ENCODE results near the gene PTGIR.
A peak's percentile ranks its signal among the peaks of the same experiment; 100 is the strongest.

The PTGIR gene

DNA sequence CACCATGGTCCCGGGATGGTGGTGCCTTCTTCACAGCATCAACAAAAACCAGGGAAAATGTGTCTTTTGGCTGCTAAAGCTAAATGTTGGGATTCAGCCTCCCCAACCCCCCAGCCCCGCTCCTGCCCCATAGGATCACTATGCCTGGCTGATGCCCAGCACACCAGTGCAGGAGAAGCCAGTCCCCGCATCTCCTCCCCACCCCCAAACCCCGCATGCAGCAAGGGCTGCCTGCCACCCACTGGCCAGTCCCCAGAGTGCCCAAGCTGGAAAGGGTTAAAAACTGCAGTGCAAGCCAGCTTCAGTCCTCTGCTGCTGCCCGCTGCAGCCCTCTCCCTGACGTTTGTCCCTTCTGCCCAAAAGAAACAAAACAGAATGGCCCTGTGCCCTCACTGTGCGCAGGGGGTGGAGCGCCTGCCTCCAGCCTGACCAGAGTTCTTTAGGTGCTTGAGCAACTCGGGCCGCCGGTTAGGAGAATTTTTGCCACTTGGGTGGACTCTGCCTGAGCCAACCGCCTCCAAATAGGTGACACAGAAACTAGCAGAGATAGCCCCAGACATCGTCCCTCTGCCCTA lies 20.0 kb downstream of the PTGIR start:
- no peak for DNase-seq
- no peaks in the 10 kb centered on the region for H3K27me3 Mint-ChIP-seq
- no peak overlapping the region for H3K4me3 Mint-ChIP-seq
- peak overlapping the region; percentile 20 for H3K27ac Mint-ChIP-seq
- peaks cover 0 to under 1% of the 10 kb centered on the region in 2 donors for H3K9me3 Mint-ChIP-seq
- peaks cover 47 to 60% of the 10 kb centered on the region in 2 donors for H3K36me3 Mint-ChIP-seq
- H3K4me1 Mint-ChIP-seq: peaks cover 32 to 37% of the 10 kb centered on the region in 2 donors
- no peak for ATAC-seq (replicated peaks)

DNA sequence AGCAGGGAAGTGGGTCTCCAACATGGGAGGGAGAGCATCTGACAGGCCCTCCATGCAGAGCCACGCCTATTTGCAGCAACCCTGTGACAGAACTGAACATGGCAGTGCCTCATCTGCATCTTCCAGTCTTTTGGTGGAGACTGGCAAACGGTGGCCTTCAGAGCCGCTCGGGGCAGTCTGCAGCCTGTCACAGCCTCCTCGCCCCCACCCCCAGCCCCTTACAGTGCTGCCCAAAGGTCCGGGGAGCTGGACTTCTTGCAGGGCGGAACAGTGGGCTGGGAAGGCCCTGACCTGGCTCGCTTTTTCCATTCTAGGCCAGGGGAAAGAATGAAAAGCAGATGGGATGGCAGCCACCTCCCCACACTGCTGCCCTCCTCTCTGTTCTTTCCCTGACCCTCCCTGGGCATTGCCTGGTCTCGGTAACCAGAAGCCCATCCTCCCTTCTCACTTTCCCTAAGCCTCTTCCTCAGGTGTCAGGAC lies 21.1 kb downstream of the PTGIR start:
- Mint-ChIP-seq H3K36me3 (peaks cover 39 to 50% of the 10 kb centered on the region in 2 donors), H3K27me3 (no peaks in the 10 kb centered on the region), H3K4me3 (peak overlapping the region; percentile 96 to 99), H3K9me3 (peaks cover 2 to 4% of the 10 kb centered on the region in 2 donors), H3K4me1 (peaks cover 29 to 40% of the 10 kb centered on the region in 2 donors), H3K27ac (no peak overlapping the region)
- ATAC-seq (replicated peaks) (no peak), DNase-seq (no peak)

DNA sequence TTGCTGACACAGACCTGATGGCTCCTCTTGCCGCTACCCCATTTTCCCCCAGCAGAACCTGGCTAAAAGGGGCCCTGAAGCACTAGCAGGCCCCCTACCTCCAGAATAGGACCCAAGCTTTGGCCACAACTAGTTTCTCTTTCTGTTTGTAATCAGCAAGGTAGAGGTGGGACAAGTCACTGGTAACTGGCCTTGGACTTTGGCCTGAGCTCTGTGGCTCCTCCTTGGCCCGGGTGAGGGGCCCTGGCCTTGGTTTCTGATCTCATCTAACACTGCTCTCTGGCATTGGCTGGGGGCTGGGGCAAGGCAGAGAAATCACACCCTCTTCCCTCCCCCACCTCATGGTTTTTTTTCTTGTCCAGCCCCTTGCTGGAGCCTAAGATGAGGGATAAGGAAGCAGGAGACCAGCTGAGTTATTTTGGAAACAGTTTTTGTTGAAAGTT lies 21.7 kb downstream of the PTGIR start:
- Mint-ChIP-seq H3K36me3 (peaks cover 37 to 49% of the 10 kb centered on the region in 2 donors), H3K27me3 (no peaks in the 10 kb centered on the region), H3K9me3 (peaks cover 7 to 8% of the 10 kb centered on the region in 2 donors), H3K4me3 (peak overlapping the region; percentile 96 to 99), H3K4me1 (peaks cover 29 to 40% of the 10 kb centered on the region in 2 donors), H3K27ac (peak overlapping the region; percentile 81)
- DNase-seq (no peak), ATAC-seq (replicated peaks) (no peak)

DNA sequence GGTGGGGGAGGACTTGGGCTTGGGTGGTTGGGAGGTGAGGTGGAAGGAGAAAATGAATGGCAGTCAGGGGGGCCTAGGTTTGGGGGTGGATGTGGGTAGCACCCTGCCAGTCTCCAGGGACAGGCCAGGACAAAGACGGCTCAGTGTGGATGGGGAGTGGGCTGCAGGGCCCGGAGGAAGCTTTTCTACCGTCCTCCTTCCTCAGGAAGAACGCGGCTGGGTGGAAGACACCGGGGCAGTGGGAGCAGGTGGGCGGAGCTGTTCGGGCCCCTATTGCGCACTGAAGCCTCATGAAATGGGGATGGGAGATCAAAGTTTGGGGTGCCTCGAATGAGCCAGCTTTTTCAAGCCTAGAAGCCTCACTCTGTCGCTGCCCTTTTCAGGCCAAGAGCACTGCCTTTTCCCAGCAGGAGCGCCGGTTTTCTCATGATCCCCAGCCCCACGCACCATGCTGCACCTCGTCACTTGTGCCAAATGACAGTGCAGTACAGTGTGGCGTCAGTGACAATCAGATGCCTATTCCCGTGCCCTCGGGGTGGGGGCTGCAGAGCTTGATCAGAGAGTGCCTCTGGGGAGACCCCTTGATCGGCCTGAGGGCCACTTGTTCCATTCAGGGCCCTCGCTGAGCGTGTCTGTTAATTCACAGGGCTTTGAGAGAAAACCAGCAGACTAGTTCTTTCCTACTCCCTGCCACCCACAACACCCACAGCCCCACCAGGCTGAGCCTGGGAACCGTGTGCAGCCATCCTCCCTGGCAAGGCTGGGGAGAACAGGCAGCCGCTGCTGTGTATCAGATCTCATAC lies 22.3 kb downstream of the PTGIR start:
- Mint-ChIP-seq H3K27me3 (no peaks in the 10 kb centered on the region), H3K4me1 (peaks cover 29 to 40% of the 10 kb centered on the region in 2 donors), H3K9me3 (peaks cover 10% of the 10 kb centered on the region in 2 donors), H3K36me3 (peaks cover 31 to 45% of the 10 kb centered on the region in 2 donors), H3K4me3 (peak overlapping the region; percentile 96 to 99), H3K27ac (peak overlapping the region; percentile 93)
- no peak for ATAC-seq (replicated peaks)
- DNase-seq: no peak

DNA sequence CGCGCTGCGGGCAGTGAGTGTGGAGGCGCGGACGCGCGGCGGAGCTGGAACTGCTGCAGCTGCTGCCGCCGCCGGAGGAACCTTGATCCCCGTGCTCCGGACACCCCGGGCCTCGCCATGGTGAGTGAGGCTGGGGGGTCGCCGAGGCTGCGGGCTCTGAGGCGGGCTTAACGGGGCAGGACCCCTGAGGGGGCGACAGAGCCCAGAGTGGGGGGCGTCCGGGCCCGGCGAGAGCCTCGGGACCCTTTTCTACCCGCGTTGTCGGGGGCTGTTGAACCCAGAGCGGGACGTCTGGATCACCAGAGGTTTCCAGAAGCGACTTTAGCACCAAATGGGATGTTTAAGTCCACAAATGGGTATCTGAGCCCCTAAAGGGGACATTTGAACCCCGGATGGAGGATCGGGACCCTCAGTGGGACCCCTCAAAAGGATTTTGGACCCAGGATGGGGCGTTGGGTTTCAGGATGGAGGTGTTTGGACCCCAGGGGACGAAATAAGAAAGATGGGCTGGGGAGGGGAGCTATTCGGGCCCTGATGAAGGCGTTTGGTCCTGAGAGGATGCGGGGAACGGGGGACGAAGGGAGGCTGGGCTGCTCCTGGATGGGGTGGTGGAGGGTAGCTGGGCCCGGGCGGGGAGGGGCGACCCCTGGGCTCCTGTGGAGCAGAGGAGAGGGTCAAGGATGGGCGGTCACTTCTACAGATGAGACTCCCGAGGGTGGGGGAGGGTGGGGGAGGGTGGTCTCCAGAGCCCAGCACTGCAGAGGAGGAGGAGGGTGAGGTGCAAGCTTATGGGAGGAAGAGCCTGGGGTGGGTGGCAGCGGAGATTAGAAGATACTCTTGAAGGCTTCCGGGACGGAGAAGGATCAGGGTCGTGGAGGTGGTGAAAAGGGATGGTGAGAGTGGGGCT lies 23.3 kb downstream of the PTGIR start, which contains the start of gene CALM3:
CALM3 (plus strand) TSS at position 13 of the 907 bp plus-strand sequence; CDS start at position 118, 105 bp downstream.
- DNase-seq: no peak

DNA sequence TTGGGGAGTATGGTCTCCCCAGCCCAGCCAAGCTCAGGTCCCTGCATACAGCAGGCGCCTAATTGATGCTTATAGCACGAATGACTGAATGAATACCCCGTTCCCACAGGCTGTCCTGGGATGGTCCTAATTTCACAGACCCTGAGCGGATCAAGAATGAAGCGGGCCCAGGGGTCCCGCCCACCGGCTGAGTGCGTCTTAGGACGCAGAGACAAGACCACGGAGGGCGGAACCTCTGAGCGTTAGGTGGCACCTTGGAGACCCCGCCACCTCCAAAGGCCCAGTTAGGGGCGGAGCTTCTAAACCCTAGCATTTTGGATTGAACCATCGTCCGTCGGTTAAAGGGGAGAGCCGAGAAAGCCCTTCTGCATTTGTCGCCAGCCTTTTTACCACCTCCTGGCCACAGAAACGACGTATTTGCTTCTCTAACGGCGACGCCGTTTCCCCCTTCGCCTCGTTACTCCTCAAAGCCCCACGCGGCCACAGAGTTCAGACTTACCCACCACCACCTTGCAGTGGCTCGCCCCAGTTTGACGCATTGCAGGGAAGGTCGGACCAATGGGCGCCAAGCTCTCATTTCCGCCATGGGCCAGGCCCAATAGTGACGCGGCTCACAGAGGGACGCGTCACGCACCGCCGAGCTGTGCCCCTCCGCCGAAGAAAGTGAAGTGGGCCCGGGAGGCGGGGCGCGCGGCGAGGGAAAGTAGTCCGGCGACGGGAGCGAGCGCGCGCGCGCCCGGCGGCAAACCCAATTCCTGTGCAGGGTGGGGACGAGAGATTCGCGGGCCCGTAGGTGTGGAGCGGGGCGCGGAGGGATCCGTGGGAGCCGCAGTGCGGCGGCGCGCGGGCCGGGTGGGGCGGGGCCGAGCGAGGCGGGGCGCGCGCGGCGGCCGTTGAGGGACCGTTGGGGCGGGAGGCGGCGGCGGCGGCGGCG lies 24.2 kb downstream of the PTGIR start:
- Mint-ChIP-seq H3K4me3 (peak overlapping the region; percentile 96 to 99), H3K27me3 (no peaks in the 10 kb centered on the region), H3K36me3 (peaks cover 16 to 29% of the 10 kb centered on the region in 2 donors), H3K4me1 (peaks cover 24 to 35% of the 10 kb centered on the region in 2 donors), H3K9me3 (peaks cover 10% of the 10 kb centered on the region in 2 donors), H3K27ac (peak overlapping the region; percentile 100)
- ATAC-seq (replicated peaks): peak; percentile 88 to 89
- DNase-seq: peak; percentile 95

More for the DNA sequence above, 23.3 kb downstream of the PTGIR start, which contains the start of gene CALM3:
- Mint-ChIP-seq H3K4me1 (peaks cover 29 to 40% of the 10 kb centered on the region in 2 donors), H3K27me3 (no peaks in the 10 kb centered on the region), H3K36me3 (peaks cover 24 to 35% of the 10 kb centered on the region in 2 donors), H3K4me3 (peak within 1 kb of the TSS; percentile 96 to 99), H3K9me3 (peaks cover 10% of the 10 kb centered on the region in 2 donors), H3K27ac (peak within 1 kb of the TSS; percentile 100)
- no peak for ATAC-seq (replicated peaks)

DNA sequence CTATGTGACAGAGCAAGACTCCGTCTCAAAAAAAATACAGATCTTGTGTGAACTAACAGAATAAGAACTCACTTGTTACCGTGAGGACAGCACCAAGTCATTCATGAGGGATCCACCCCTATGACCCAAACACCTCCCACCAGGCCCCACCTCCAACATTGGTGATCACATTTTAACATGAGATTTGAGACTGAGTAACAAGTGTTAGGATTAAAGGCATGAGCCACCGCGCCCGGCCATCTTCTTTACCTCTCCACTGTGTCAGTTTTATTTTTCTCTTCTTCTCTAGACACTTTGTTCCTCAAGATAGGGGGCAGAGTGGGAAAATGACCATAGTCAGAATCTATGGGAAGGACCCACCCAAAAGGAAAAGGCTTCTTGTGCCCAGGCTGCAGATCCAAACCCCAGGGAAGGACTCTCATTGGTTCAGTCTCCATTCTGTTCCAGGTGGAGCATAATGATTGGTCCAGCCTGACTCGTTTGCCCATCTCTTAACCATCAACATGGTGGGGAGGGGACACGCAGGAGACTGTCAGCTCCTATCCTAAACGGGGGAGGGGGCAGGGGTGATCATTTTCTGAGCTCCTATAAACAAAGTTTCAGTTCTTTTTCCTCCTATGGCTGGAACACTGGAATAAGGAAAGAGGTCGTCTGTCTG lies 25.0 kb downstream of the PTGIR start:
- Mint-ChIP-seq H3K9me3 (peaks cover 10% of the 10 kb centered on the region in 2 donors), H3K27ac (peak overlapping the region; percentile 100), H3K27me3 (no peaks in the 10 kb centered on the region), H3K36me3 (peaks cover 14 to 29% of the 10 kb centered on the region in 2 donors), H3K4me3 (peak overlapping the region; percentile 96 to 99), H3K4me1 (peaks cover 24 to 35% of the 10 kb centered on the region in 2 donors)
- DNase-seq (no peak), ATAC-seq (replicated peaks) (no peak)

DNA sequence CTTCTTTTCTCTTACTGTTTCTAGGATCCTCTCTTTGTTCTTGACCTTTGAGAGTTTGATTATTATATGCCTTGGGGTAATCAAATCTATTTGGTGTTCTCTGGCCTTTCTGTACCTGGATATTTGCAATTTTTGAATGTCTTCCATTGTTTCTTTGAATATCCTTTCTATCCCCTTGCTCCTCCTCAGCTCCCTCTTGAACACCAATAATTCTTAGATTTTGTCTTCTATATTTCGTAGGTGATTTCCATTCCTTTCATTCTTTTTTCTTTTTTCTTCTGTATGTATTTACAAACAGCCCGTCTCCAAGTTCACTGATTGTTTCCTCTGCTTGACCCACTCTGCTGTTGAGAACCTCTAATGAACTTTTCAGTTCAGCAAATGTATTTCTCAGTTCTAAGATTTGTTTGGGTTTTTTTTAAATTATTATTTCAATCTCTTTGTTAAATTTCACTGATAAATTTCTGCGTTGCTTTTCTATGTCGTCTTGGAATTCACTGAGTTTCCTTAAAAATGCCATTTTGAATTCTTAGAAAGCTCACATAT lies 26.4 kb downstream of the PTGIR start:
- H3K27me3 Mint-ChIP-seq: no peaks in the 10 kb centered on the region
- no peak overlapping the region for H3K27ac Mint-ChIP-seq
- peaks cover 14 to 28% of the 10 kb centered on the region in 2 donors for H3K36me3 Mint-ChIP-seq
- H3K9me3 Mint-ChIP-seq: peaks cover 10% of the 10 kb centered on the region in 2 donors
- H3K4me1 Mint-ChIP-seq: peaks cover 20 to 24% of the 10 kb centered on the region in 2 donors
- no peak overlapping the region for H3K4me3 Mint-ChIP-seq
- ATAC-seq (replicated peaks): no peak
- no peak for DNase-seq

DNA sequence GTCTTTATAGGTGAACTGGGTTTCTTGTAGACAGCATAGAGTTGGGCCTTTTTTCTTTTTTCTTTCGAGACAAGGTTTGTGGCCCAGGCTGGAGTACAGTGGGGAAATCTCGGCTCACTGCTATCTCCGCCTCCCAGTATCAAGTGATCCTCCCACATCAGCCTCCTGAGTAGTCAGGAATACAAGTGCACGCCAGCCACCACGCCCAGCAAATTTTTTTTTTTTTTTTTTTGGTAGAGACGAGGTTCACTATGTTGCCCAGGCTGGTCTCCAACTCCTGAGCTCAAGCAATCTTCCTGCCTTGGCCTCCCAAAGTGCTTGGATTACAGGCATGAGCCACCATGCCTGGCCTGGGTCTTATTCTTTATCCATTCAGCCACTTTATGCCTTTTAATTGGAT lies 28.9 kb downstream of the PTGIR start:
- Mint-ChIP-seq H3K4me1 (peaks cover 6 to 7% of the 10 kb centered on the region in 2 donors), H3K9me3 (peaks cover 10% of the 10 kb centered on the region in 2 donors), H3K36me3 (peaks cover 5 to 11% of the 10 kb centered on the region in 2 donors), H3K4me3 (no peak overlapping the region), H3K27ac (no peak overlapping the region), H3K27me3 (no peaks in the 10 kb centered on the region)
- ATAC-seq (replicated peaks): no peak
- DNase-seq: no peak

DNA sequence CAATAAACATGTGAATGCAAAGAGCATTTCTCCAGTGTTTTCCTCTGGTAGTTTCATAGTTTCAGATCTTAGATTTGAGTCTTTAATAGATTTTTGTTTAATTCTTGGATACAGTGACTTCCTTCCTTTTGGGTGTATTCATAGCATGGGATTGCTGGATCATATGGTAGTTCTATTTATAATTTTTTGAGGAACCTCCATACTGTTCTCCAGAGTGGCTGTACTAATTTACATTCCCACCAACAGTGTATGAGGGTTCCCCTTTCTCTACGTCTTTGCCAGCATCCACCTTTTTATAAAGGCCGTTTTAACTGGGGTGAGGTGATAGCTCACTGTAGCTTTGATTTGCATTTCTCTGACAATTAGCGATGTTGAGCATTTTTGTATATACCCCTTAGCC lies 33.0 kb downstream of the PTGIR start:
- Mint-ChIP-seq H3K4me1 (no peaks in the 10 kb centered on the region), H3K36me3 (no peaks in the 10 kb centered on the region), H3K4me3 (no peak overlapping the region), H3K9me3 (no peaks in the 10 kb centered on the region), H3K27me3 (no peaks in the 10 kb centered on the region), H3K27ac (no peak overlapping the region)
- no peak for DNase-seq
- no peak for ATAC-seq (replicated peaks)

DNA sequence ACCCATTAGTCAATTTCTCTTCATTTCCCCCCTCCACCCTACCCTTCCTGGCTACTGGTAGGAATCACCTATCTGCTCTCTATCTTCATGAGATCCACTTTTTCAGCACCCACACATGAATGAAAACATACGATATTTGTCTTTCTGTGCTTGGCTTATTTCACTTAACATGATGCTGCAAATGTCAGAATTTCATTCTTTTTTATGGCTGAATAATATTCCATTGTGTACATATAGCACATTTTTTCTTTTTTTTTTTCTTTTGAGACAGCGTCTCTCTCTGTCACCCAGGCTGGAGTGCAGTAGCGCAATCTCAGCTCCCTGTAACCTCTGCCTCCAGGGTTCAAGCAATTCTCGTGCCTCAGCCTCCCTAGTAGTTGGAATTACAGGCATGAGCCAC lies 33.6 kb downstream of the PTGIR start:
- Mint-ChIP-seq H3K27me3 (no peaks in the 10 kb centered on the region), H3K36me3 (no peaks in the 10 kb centered on the region), H3K27ac (no peak overlapping the region), H3K4me3 (no peak overlapping the region), H3K4me1 (no peaks in the 10 kb centered on the region), H3K9me3 (peaks cover 0 to 2% of the 10 kb centered on the region in 2 donors)
- DNase-seq (no peak), ATAC-seq (replicated peaks) (no peak)

DNA sequence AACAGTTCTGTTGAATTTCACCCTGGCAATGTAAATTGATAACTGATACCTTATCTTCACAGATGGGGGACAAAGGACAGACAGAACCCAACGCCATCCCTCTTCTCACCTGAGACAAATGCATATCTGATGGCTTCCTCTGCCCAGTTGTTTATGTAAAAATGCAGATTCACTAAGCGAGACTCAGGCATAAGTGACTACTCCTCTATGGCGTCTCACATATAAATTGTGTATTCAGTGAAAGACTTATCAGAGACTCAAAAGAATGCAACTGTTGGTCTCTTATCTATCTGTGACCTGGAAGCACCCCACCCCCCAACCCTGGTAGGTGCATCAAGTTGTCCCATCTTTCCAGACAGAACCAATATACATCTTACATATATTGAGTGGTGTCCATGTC lies 37.0 kb downstream of the PTGIR start:
- Mint-ChIP-seq H3K27me3 (peaks cover 0 to 9% of the 10 kb centered on the region in 2 donors), H3K36me3 (no peaks in the 10 kb centered on the region), H3K4me3 (no peak overlapping the region), H3K27ac (no peak overlapping the region), H3K4me1 (no peaks in the 10 kb centered on the region), H3K9me3 (peaks cover 0 to 2% of the 10 kb centered on the region in 2 donors)
- no peak for DNase-seq
- ATAC-seq (replicated peaks): no peak
